OCI-M2 (cell line): ENCODE measurements around the gene LYZL2.
A peak's percentile ranks its signal among the peaks of the same experiment; 100 is the strongest.
"Not testable (repeated sequence)": the region's sequence is repeated elsewhere in the genome, so short reads cannot be mapped to it uniquely, and the experiment has no call there.

Source experiments
- DNase-seq: peaks from one replicate; lab custom pipeline; 2025; ENCODE audit not compliant: unreplicated experiment; lab: John Stamatoyannopoulos, UW

LYZL2 gene

GRCh38 chr10:30629653-30630052 lies at the start of gene LYZL2:
TSS of gene LYZL2 (minus strand) at chr10:30629753. CDS start at chr10:30626915, 2,838 bp downstream.
- no peak for DNase-seq

GRCh38 chr10:30677616-30678015 lies 48.1 kb upstream of the LYZL2 start:
- not testable (repeated sequence) for DNase-seq

GRCh38 chr10:30677146-30677545 lies 47.6 kb upstream of the LYZL2 start:
- not testable (repeated sequence) for DNase-seq

- no peak for DNase-seq
Measured at GRCh38 chr10:30675791-30676718, 46.5 kb upstream of the LYZL2 start.

GRCh38 chr10:30674796-30675195 lies 45.2 kb upstream of the LYZL2 start:
- DNase-seq: no peak

DNA sequence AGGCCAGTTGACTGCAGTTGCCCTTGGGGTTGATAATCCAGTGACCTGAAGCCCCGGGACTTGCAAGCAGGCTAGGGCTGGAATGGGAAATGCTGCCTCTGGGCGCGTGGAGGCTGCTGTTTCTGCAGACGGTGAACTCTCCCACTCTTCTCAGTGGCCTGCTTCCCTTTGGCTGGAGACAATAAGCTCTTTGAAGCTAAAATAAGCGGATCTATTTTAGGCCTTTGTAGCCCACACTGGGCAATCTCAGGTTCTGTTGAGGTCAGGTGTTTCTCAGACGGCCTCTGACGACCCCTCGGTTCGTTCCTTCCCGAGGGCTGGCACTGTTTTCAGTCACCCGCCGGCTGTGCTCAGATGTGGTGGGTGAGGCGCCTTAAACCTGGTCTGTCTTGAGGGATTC lies 43.7 kb upstream of the LYZL2 start:
- not testable (repeated sequence) for DNase-seq

GRCh38 chr10:30672338-30672737 lies 42.8 kb upstream of the LYZL2 start:
- DNase-seq: not testable (repeated sequence)

DNA sequence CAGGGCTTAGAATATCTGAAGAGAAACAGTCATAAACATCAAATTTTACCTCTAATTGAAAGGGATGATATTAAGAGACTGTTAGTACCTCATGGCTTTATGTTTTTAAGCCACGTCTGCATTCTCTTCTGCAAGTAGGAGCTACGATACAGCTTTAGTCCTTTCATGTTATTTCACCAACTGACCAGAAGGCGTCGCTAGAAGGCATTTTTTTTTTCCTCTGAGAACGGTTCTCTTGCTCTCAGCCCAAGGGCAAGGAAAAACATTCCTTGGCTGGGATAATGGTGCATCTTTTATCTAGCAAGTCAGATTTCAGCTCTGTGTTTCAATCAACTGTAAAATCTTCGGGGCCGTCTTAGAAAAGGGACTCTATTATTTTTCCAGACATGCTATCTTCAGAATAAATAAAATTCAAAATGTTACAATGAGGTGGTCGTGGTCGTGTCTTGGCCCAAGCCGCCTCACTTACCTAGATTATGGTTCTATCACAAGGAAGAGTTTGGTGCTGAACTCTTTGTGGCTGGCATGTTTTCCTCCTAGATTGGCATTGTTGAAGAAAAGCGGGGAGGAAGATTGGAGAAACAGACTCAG lies 41.6 kb upstream of the LYZL2 start:
- peak; percentile 21 for DNase-seq

GRCh38 chr10:30667982-30668381 lies 38.4 kb upstream of the LYZL2 start:
- DNase-seq: not testable (repeated sequence)

DNA sequence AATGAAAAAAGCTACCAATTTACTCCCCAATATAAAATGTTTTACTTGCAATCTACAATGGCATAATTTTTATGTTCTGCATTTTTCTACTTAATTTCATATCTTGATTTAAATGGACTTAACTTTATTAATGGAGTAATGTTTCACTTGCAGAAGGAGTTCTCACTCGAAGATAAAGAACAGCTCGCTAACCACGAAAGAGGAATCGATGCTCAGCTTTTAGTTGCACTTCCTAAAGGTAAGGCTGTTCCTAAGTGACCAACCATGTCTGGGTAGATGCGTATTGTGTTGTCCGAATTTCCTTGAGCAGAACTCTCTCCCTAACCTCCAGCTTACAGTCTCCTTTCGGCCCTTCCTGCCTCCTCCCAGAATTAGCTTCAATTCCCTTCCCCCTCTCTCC lies 33.9 kb upstream of the LYZL2 start:
- not testable (repeated sequence) for DNase-seq

DNA sequence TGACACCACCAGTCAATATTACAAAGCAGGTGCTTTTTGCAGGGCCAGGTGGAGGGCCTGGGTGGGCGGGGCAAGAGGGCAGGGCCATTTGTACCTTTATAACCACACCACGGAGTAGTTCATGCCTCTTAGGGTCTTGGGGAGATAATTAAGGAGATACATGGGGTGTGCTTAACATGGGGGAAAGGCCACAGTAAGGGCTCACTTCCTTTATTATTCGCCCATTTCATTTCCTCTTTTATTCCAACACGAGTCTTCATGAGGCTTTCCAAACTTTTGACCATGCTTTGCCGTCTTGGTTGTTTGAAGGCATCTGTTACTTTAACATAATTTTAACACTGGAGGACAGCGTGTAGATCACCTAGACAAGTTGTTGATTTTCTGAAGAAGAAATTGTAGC lies 33.3 kb upstream of the LYZL2 start:
- DNase-seq: no peak

GRCh38 chr10:30660314-30660713 lies 30.8 kb upstream of the LYZL2 start:
- DNase-seq: not testable (repeated sequence)

- no peak for DNase-seq
Measured at GRCh38 chr10:30656233-30656632, 26.7 kb upstream of the LYZL2 start.

DNA sequence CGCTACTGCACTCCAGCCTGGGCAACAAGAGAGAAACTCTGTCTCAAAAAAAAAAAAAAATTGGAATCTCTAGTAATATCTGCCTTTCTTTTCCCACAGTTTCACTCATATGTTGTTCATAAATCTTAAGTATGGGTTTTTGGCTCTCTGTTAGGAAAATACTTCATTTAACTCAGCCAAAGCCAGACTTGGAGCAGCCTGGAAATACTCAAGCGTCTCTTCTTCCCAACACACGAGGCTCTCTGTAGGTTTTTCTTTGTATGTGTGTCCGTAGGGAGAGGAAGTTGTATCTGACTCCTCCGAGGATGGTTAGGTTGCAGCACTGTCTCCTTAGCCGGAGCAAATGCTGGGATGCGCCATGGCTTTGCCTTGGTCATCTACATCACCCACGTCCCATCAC lies 25.4 kb upstream of the LYZL2 start:
- not testable (repeated sequence) for DNase-seq

GRCh38 chr10:30651470-30652397 lies 22.2 kb upstream of the LYZL2 start:
- not testable (repeated sequence) for DNase-seq

DNA sequence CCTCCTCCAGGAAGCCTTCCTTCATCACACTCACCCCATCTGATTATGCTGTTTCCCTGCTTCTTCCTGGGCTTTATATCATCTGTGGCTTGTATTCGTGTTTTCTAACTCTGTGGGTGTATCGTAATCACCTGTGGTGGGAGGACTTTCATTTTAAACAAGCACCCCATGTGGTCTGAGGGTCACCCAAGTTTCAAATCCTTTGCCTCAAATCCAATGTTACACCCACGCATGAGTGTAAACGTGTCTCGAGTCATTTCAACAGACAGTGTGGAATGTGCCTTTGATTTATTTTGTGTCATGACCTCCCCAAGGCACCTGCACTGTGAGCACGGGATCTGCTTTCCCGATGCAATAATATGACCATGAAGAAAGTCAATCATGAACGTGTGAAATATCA lies 17.5 kb upstream of the LYZL2 start:
- DNase-seq: no peak

DNA sequence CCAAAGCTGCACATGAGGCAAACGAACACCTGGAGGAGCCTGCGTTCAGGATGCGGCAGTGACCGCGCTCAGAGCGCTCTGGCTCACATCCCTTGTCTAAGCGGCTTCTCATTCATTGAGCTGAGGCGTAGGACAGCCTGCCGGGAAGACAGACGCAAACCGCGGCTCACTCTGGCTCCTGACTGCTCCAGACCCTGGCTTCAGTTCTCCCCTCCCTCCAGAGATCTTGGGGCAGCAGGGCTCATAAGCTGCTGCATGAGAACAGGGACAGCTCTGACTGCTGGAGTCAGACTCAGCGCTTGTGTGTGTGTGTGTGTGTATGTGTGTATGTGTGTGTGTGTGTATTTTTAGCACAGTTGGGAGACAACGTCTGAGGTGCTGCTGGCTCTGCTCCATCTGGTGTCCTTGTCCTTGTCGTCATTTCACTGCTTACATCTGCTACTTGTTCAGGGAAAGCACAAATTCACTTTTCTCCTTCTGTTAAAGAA lies 15.8 kb upstream of the LYZL2 start:
- no peak for DNase-seq

DNA sequence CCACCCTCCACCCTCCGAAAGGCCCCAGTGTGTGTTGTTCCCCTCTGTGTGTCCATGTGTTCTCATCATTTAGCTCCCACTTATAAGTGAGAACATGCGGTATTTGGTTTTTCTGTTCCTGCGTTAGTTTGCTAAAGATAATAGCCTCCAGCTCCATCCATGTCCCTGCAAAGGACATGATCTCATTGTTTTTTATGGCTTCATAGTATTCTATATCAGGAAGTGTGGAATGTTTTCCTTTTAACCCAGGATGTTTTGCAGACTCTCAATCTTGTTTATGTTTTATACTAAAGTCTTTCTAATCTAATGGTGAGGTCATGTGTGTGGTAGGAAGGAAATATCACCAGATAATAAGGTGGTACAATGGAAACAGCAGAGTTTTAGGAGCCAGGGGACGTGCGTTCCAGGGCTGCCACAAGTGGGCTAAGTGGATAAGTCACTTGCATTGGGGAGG lies 14.9 kb upstream of the LYZL2 start:
- not testable (repeated sequence) for DNase-seq

DNA sequence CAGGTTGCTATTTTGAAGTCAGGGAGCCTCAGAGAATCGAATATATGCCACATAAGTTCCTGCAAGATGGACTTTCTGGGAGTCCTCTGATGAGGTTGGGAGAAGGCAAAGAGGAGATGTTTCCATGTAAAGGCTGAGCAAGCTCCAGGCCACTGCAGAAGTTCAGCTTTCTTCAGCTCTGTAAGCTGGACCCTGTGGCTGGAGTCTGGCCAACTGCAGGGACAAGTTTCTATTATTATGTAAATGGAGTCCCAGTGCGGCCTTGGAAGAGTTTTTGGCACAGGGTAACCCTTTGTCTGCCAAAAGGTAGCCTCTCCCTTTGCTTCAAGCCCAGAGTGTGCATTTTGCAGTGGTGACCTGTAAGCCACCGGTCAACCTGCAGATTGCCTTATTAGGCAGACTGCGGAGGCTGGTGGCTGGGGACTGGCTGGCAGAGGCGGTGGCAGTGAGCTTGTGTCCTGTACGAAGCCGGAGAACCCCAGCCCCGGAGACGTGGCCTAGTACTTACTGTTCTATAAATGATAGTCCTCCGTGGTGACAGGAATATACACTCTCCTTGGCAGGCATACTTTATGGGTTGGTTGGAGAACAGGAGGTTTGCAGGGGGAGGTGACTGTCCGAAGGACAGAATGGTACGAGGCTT lies 14.1 kb upstream of the LYZL2 start:
- not testable (repeated sequence) for DNase-seq

DNA sequence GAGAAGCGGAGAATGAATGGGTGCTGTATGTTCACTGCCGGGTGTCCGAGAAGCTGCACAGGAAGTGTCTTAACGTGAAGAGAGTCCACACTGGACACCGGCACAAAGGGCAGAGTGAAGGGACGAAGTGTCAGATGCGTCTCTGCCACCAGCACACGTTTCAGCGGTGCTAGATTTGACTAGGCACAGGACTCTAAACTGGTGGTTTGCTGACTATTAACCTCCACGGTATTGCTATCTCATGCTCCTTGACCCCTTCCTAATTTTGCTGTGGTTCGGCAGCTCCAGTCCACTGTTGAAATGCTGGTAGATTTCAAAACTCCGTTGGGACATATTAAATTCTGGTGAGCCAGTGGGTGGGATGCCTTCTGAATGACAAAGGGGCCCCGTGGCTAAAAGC lies 13.3 kb upstream of the LYZL2 start:
- not testable (repeated sequence) for DNase-seq
